ENCODE data around the gene DDX24.

Gene DDX24

GRCh38 chr14:94115058-94115591 lies 34.1 kb upstream of the DDX24 start:
- DNase-seq: peak in 3 of 56 donors; percentile 13 to 21 (median 14)

- DNase-seq: no peak
Observed at GRCh38 chr14:94114589-94115057, 33.6 kb upstream of the DDX24 start.

GRCh38 chr14:94113908-94114588 lies 33.0 kb upstream of the DDX24 start:
- DNase-seq: no peak

GRCh38 chr14:94113490-94113889 lies 32.5 kb upstream of the DDX24 start:
- peak in 5 of 56 donors; percentile 13 to 37 (median 18) for DNase-seq

- DNase-seq: no peak
Observed at GRCh38 chr14:94113073-94113472, 32.1 kb upstream of the DDX24 start.

- DNase-seq: no peak
Observed at GRCh38 chr14:94112513-94113063, 31.6 kb upstream of the DDX24 start.

- no peak for DNase-seq
Observed at GRCh38 chr14:94111276-94112095, 30.5 kb upstream of the DDX24 start.

- no peak for DNase-seq
Observed at GRCh38 chr14:94110552-94111181, 29.7 kb upstream of the DDX24 start, which contains the start of gene IFI27. TSS of gene IFI27 (plus strand) at chr14:94110736.

- DNase-seq: no peak
Observed at GRCh38 chr14:94109915-94110250, 28.9 kb upstream of the DDX24 start.

GRCh38 chr14:94104731-94105130 lies 23.7 kb upstream of the DDX24 start:
- DNase-seq: no peak

- DNase-seq: peak in 15 of 56 donors; percentile 6 to 49 (median 22)
Observed at GRCh38 chr14:94103554-94104150, 22.6 kb upstream of the DDX24 start.

GRCh38 chr14:94102768-94103482 lies 21.9 kb upstream of the DDX24 start:
- DNase-seq: no peak

- DNase-seq: peak in 7 of 56 donors; percentile 6 to 32 (median 10)
Observed at GRCh38 chr14:94101748-94102147, 20.7 kb upstream of the DDX24 start.

- DNase-seq: no peak
Observed at GRCh38 chr14:94100847-94101246, 19.8 kb upstream of the DDX24 start.

GRCh38 chr14:94099006-94099405 lies 18.0 kb upstream of the DDX24 start:
- no peak for DNase-seq

- no peak for DNase-seq
Observed at GRCh38 chr14:94098326-94098992, 17.5 kb upstream of the DDX24 start.

GRCh38 chr14:94097091-94097490 lies 16.1 kb upstream of the DDX24 start:
- no peak for DNase-seq

GRCh38 chr14:94093418-94093817 lies 12.4 kb upstream of the DDX24 start:
- DNase-seq: no peak

GRCh38 chr14:94089479-94089878 lies 8.5 kb upstream of the DDX24 start:
- DNase-seq: no peak

- DNase-seq: no peak
Observed at GRCh38 chr14:94088516-94088915, 7.5 kb upstream of the DDX24 start.
